GM19372 (cell line): ENCODE measurements around the gene GALNS.
"Not testable (repeated sequence)": the region's sequence is repeated elsewhere in the genome, so short reads cannot be mapped to it uniquely, and the experiment has no call there.

ENCODE experiments used
- ATAC-seq: cut with Tn5 transposase; IDR thresholded peaks from one replicate; pipeline ENCODE4 v1.9.1; 2021; ENCODE audit warnings: mild to moderate bottlenecking, low read depth, moderate library complexity; ENCODE audit not compliant: unreplicated experiment

The GALNS gene

DNA sequence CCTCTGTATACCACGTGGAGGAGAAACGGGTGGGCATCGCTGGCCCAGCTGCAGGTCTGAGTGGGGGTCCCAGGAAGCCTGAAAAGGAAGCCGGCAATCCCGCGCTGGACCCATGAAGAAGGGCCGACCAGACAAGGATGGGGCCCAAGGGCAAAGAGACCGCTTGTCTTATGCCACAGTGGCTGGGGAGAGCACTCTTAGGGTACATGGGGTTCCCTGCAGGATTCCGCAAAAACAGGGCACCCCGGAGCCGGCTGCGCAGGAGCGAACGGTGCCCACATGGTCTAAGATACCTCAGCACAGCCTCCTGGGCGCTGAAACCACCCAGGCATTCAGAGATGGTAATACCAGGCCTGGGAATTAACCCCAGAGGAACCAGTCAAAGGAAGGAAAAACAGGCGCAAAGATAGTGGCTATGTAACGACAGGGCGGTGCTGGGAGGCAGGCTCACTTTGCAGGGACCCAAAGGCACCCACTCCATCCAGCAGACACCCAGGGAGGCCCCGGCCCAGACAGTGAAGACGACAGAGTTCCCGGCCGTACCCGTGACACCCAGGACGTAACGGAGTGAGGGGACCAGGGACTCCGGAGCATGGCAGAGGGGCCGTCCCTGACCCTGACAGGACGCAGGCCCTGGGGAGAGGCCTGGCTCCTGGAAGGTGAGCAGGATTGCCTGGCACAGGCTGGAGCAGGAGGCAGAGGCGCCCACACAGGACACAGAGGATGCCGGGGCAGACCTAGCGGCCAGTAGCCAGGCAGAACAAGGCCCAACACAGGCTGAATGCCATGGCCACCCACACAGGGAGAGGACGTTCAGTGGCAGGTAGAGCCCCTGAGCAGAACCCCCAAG lies 82.0 kb downstream of the GALNS start:
- ATAC-seq: no peak

DNA sequence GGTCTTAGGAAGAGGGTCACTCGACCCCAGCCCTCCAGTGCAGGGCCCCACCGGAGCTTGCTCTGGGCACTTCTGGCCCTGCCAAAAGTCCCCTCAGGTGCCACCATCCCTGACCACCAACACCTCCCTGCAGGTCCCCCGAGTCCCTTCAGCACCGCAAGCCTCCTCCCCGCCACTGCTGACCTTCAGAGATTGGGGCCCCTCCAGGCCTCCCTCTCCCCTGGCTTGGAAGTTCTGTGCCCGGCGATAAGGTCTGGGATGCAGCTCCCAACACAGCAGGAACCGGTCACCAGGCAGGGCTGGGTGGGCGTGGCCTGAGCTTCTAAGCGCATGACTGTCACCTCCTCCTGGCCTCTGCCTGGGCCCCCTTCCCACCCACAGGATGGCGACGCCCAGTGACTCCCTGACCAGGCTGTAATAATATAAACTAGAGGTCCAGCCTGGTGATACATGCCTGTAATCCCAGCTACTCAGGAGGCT lies 82.9 kb downstream of the GALNS start:
- no peak for ATAC-seq

DNA sequence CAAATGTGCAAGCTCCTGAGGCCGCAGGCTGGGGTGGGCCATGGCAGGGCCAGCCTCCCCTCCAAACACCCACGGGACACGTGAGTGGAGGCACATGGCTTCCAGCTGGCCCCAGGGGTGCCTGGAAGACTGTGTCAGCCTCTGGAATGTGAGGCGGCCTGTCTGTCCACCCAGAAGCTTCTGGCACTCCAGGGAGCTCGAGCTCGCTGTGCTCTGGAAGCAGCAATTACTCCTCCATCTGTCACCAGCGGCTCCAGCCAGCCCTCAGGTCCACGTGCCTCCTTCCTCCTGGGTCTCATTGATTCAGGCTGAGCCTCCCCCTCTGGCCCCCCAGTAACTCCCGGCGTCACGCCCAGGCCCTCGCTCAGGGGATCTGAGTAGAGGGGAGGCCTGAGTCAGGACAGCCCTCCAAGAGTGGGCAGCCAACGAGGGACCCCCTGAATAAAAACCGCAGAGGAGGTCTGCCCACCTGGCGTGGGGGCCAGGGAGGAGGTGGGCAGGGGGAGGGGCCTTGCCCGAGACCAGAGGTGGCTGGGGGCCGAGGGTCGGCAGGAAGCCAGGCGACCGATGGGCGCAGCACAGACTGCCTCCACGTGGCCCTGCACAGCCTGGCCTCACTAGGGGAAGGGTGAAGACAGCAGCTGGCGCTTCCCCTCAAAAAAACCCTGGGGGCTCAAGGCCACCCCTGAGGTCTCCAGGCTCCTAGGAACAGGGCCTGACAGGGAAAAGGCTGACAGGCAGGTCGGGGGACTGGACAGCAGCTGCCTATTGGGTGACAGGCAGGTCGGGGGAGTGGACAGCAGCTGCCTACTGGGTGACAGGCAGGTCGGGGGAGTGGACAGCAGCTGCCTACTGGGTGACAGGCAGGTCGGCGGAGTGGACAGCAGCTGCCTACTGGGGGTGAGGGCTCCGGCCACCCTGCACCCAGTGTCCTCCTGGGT lies 83.6 kb downstream of the GALNS start:
- no peak for ATAC-seq

DNA sequence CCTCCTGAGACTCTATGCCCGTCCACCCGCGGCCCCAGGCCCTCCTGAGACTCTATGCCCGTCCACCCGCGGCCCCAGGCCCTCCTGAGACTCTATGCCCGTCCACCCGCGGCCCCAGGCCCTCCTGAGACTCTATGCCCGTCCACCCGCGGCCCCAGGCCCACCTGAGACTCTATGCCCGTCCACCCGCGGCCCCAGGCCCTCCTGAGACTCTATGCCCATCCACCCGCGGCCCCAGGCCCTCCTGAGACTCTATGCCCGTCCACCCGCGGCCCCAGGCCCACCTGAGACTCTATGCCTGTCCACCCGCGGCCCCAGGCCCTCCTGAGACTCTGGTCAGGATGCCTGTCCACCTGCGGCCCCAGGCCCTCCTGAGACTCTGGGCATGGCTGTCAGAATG lies 85.0 kb downstream of the GALNS start:
- not testable (repeated sequence) for ATAC-seq

DNA sequence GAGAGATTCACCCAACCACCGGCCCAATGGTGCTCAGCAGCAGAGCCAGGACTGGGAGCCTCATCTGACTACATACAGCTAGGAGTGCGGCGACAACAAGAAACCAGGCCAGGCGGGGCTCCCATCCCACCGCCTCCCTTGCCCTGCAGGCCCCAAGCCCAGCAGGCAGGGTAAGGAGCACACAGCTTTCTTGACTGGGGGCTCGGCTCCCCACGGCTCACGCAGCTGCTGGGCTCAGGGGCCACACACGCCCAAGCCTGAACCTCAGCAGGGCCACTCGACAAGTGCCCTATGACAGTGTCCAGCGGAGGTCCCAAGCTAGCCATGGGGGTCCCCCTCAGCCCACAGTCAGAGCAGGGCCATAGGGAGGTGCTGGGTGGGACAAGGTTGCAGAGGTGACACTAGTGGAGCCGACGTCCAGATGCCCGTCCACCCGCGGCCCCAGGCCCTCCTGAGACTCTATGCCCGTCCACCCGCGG lies 85.4 kb downstream of the GALNS start:
- ATAC-seq: no peak

DNA sequence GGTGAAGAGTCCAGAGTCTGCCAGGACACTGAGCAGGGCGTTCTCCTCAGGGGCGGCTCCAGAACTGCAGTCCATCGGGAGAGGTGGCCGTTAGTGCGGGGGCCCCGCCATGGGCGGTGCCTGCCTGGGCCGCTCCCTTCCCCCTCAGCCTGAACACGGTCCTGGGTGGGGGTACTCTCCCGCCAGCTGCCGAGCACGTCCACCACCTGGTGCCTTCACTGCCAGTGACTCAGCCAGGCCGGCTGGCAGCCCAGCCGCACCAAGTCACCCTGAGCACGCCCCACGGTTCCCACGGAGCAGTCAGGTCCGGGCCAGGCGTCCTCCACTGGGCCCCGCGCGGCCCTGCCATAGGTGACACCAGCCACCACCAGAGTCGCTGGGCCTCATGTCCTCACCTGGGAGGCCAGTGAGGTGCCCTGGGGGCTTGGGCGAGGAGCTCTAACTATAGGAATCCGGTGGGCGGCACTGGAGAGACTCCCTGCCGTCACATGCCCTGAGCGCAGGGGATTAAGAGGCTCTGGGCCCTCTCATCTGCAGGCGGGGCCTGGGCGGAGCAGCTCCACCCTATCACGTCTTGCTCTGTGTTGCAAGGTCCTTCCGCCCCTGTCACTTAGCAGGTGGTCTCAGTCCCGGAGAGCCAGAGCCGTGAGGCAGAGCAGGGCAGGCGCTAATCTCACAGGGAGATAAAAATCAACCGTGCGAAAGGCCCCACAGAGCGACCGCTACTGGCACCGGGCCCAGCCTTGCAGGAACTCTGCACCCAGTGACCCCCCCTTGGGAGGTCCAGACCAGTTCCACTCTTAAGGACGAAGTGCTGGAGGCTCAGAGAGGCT lies 86.1 kb downstream of the GALNS start:
- ATAC-seq: no peak

DNA sequence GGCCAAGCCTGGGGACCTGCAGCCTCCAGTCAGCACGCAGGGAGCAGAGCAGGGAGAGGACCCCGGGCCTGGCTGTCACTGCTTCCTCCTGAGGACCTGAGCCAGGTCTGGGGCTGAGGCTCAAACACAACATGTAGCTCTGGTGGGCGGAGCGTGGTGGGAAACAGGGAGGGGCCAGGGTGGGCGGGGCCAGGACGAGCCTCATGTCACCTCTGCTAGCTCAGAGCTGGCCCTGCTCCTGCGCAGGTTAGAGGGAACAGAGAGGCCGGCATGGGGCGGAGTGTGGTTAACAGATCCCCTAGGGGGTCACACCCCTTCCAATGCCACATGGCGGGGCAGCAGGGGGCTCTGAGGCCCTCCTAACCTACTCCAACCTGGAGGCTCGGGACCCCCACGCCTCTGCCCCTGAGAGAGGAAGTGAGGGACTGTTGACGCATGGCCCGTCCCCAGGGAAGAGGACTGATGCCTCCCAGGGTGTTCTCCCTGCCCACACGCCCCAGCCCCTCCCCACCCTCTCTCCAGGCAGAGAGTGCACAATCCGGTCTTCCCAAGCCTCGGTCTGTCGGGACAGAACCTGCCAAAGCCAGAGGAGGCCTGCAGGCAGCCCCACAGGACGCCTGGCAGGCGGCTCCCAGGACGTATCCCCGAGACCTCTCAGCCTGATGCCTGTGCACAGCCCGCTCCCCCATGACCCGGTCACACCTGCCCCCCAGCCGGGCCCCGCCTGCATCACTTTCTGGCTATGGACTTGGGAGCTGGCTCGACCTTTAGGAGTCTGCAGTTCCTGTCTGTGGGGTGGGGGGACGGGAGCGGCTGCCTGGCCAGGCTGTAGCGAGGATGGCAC lies 86.9 kb downstream of the GALNS start:
- ATAC-seq: no peak

DNA sequence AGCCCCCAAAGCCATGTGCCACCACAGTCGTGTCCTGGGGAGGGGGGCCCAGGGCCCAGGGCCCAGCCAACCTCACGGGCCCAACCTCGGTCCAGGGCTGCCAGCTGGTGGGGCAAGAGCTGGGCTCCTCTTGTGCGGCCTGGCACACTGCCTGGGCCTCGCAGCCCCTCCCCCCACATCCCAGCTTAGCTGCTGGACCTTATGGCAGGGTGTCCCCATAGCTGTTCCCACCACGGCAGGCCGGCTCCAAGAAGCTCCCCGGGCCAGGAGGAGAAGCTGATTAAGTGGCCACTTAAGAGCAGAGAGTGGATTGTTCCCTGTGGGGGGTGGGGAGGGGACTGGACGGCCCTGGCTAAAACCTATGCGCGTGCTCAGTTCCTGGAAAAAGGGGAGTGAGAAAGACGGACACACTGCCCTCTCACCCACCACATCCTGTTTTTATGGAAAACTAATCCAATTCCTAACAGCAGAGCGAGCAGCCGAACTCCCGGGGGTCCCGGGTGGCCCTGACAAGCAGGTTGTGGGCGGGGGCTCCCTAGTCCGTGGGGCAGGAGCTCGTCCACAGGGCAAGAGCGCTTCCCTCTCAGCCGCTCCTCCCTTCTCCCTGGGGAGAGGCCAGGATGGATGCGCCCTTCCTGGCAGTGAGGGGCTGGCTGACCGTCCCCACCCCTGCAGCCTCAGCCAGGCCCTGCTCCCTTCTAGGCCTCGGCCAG lies 88.5 kb downstream of the GALNS start:
- ATAC-seq: no peak

DNA sequence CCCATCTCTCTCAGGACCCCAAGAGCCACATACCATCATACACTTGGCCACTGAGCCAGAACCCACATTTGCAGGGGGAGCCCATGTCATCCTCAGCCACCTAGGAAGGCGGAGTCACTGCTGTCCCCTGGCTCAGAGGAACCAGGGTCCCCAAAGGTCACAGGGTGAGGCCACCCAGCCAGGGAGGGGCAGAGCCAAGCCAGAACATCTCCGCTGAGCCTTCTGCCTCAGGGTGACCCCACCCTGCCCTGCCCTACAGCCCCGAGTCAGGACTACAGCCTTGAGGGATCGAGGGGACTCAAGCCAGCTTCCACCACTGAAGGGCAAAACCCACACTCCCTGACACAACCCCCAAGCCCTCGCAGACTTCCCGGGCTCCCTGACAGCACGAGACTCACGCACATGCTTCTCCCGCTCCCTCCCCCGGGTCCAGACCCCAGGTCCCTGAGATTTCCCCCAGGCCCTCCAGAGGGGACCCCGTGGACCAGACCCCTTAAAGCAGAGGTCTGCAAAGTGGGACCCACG lies 89.1 kb downstream of the GALNS start:
- no peak for ATAC-seq

DNA sequence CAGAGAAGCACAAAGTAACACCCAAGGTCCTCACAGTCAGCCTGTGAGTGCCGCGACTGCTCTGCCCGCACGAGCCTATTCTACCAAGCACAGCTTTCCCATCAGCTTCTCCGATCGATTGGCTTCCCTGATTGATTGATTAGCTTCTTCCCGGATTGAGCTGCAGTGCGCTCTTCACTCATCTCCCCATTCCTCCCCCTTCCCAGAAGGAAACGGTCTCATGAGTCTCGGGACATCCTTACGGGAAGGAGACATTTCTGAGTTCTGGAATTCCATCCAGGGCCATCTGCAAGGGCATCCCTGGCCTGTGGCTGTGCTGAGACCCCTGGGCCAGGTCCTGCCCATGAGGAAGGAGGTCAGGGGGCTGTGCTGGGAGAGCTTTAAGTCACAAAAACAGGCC lies 89.8 kb downstream of the GALNS start:
- ATAC-seq: no peak

DNA sequence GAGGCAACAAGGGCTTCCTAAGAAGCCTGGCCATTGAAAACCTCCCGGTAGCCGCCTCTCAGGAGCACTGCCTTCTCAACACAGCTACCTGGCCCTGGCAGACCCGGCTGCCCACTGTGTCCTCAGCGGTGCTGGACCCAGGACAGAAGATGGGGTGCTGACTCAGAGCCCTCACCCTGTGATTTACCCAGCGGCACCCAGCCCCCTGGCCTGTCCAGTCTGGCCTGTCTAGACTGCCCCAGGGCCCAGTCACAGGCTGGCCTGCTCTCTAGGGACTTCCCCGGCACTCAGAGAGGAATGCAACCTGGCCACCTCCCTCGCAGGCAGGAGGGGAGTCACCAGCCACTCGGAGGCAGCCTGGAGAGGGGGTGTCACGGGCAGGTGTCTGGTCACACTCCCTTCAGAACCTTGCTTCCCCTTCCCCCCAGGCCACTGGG lies 91.8 kb downstream of the GALNS start:
- ATAC-seq: no peak

DNA sequence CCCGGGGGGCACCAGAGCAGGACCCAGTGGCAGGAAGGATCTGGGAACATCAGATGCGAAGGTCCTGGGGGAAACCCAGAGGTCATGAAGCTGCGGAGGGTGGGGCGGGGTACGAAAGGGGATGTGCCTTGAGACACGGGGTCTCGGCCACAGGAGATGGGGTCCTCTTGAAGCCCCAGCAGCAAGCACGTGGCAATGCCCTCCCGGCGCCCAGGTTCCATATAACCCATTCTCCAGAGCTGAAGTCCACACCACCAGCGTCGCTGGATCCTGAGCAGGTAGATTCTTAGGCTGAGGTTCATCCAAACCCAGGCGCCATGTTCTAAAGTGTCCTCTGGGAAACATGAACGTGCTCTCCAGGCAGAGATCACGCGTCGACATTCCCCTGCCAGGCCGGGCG lies 92.7 kb downstream of the GALNS start:
- ATAC-seq: no peak
